Endodermal cell (in vitro differentiated cells): ENCODE data around the gene TPM3. TPM values are rescaled to one million over a fixed set of nuclear protein-coding genes. Genes with fewer than 3 reads are reported as not detected.
"Not testable (repeated sequence)": the region's sequence is repeated elsewhere in the genome, so short reads cannot be mapped to it uniquely, and the experiment has no call there.

Experiments used
- DNase-seq: peaks from one replicate; pipeline ENCODE4 v3.0.0-alpha.2; 2017
- H3K27ac ChIP-seq: 2 replicates; pipeline ENCODE4 v1.5.1; 2013; ENCODE audit warnings: mild to moderate bottlenecking, low read depth, low read length, moderate library complexity
- H3K27me3 ChIP-seq: 2 replicates; pipeline ENCODE4 v1.6.1; 2013; ENCODE audit warnings: mild to moderate bottlenecking, low read length, moderate library complexity; ENCODE audit not compliant: insufficient read depth, control insufficient read depth, poor library complexity, severe bottlenecking
- H3K36me3 ChIP-seq: 2 replicates; pipeline ENCODE4 v1.7.0; 2013; ENCODE audit warnings: mild to moderate bottlenecking, low read length, moderate library complexity; ENCODE audit not compliant: control insufficient read depth, insufficient read depth
- H3K4me1 ChIP-seq: one replicate; pipeline ENCODE4 v1.7.0; 2013; ENCODE audit warnings: low read length; ENCODE audit not compliant: control insufficient read depth, insufficient read depth
- H3K4me3 ChIP-seq: 2 replicates; pipeline ENCODE4 v1.5.1; 2013; ENCODE audit warnings: mild to moderate bottlenecking, low read length, moderate library complexity
- H3K9ac ChIP-seq: 2 replicates; pipeline ENCODE4 v1.6.1; 2013; ENCODE audit warnings: mild to moderate bottlenecking, low read length, moderate library complexity; ENCODE audit not compliant: poor library complexity, severe bottlenecking; ENCODE audit errors: extremely low read depth
- H3K9me3 ChIP-seq: 2 replicates; pipeline ENCODE4 v1.6.1; 2013; ENCODE audit warnings: mild to moderate bottlenecking, low read length, moderate library complexity; ENCODE audit not compliant: control insufficient read depth
- H3K27ac Mint-ChIP-seq: 2 replicates; pipeline ENCODE4 v1.8.0; 2020; ENCODE audit warnings: mixed read lengths
- H3K27me3 Mint-ChIP-seq: 2 replicates; pipeline ENCODE4 v1.8.0; 2021; ENCODE audit warnings: mild to moderate bottlenecking, mixed read lengths; ENCODE audit not compliant: insufficient read depth
- H3K36me3 Mint-ChIP-seq: 2 replicates; pipeline ENCODE4 v1.8.0; 2020; ENCODE audit warnings: low read depth, mixed read lengths
- H3K4me1 Mint-ChIP-seq: 2 replicates; pipeline ENCODE4 v1.8.0; 2020; ENCODE audit warnings: mixed read lengths
- H3K4me3 Mint-ChIP-seq: 2 replicates; pipeline ENCODE4 v1.8.0; 2020; ENCODE audit warnings: mild to moderate bottlenecking, moderate library complexity, mixed read lengths
- H3K9me3 Mint-ChIP-seq: 2 replicates; pipeline ENCODE4 v1.8.0; 2020; ENCODE audit warnings: mild to moderate bottlenecking, mixed read lengths
- WGBS, 2 experiments: methylation state at CpG; one replicate each; pipeline versions ENCODE4 v1.1.5 to v1.1.7; 2013; ENCODE audit warnings: missing lambda C conversion rate in 2 of 2, mixed read lengths in 1 of 2; ENCODE audit not compliant: insufficient coverage in 1 of 2, insufficient read length in 1 of 2; 5-methylcytosine and 5-hydroxymethylcytosine counted together
- total RNA-seq, 2 donors: library from RNA; stranded (reverse); fragmentation: NEBNext Ultra II Directional in 1 of 2; extraction: Animal tissue kit (Norgen Biotek cat#: 25700) in 1 of 2; gene quantifications; 2 replicates in 1 of 2; 3 replicates in 1 of 2; pipeline ENCODE4 v1.2.1, GENCODE V29; 2021
- TF ChIP-seq, protein P1 (sequence below): fragments of 200-600 bp; sonication (generic); conservative IDR thresholded peaks from 2 replicates; pipeline ENCODE4 v1.5.0; 2021; ENCODE audit warnings: antibody characterized with exemption, mild to moderate bottlenecking

Gene TPM3
- total RNA-seq, 2 donors from 2014 or later = 597 to 679 TPM

DNA sequence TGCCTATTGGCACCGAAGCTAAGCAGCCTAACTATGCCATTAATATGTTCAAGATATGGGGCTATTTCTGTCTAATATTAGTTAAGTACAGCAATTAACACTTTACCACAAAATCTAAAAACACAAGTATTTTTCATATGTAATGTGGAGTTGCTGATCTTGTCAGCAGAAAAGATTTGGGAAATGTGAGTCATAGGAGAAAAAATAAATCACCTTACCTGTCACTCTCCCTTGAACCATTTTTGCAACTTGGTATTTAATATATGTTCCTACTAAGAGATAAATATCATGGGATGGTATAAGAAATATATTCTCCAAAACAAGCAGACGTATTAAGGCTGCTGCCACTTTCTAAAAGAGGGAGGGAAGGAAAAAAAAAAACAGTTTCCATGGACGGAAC is 54.0 kb downstream of the TPM3 start:
- Histone ChIP-seq H3K4me1 (no peaks in the 10 kb centered on the region), H3K27me3 (no peaks in the 10 kb centered on the region), H3K9ac (no peak overlapping the region), H3K9me3 (no peaks in the 10 kb centered on the region), H3K36me3 (no peaks in the 10 kb centered on the region), H3K27ac (no peak overlapping the region), H3K4me3 (no peak overlapping the region)
- 61% methylated on average over 2 of the region's 3 CpGs; no CpG with 5 or more reads in 1 of the 2 experiments for WGBS, 2 experiments
- TF ChIP-seq, protein P1, sequence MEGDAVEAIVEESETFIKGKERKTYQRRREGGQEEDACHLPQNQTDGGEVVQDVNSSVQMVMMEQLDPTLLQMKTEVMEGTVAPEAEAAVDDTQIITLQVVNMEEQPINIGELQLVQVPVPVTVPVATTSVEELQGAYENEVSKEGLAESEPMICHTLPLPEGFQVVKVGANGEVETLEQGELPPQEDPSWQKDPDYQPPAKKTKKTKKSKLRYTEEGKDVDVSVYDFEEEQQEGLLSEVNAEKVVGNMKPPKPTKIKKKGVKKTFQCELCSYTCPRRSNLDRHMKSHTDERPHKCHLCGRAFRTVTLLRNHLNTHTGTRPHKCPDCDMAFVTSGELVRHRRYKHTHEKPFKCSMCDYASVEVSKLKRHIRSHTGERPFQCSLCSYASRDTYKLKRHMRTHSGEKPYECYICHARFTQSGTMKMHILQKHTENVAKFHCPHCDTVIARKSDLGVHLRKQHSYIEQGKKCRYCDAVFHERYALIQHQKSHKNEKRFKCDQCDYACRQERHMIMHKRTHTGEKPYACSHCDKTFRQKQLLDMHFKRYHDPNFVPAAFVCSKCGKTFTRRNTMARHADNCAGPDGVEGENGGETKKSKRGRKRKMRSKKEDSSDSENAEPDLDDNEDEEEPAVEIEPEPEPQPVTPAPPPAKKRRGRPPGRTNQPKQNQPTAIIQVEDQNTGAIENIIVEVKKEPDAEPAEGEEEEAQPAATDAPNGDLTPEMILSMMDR = no peak
- H3K4me3 Mint-ChIP-seq = no peak overlapping the region
- H3K36me3 Mint-ChIP-seq = no peaks in the 10 kb centered on the region
- H3K27me3 Mint-ChIP-seq = no peaks in the 10 kb centered on the region
- no peaks in the 10 kb centered on the region for H3K4me1 Mint-ChIP-seq
- no peak overlapping the region for H3K27ac Mint-ChIP-seq
- H3K9me3 Mint-ChIP-seq = peaks cover 1% of the 10 kb centered on the region
- no peak for DNase-seq

DNA sequence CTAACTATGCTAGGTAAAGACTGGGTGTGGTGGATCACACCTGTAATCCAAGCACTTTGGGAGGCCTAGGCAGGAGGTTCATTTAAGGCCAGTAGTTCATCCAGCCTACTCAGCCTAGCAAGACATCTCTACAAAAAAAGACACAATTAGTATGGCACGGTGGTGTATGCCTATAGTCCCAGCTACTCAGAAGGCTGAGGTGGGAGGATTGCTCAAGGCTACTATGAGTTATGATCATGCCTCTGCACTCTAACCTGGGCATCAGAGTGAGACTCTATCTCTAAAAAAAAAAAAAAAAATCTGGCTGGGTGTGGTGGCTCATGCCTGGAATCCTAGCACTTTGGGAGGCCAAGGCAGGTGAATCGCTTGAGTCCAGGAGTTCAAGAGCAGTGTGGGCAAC is 58.6 kb downstream of the TPM3 start:
- Histone ChIP-seq H3K27ac (no peak overlapping the region), H3K36me3 (no peaks in the 10 kb centered on the region), H3K4me1 (no peaks in the 10 kb centered on the region), H3K27me3 (no peaks in the 10 kb centered on the region), H3K4me3 (no peak overlapping the region), H3K9me3 (no peaks in the 10 kb centered on the region), H3K9ac (no peak overlapping the region)
- WGBS, 2 experiments = 95% methylated on average over 2 of the region's 2 CpGs; no CpG with 5 or more reads in 1 of the 2 experiments
- Mint-ChIP-seq H3K4me1 (no peaks in the 10 kb centered on the region), H3K27ac (no peak overlapping the region), H3K9me3 (peaks cover 1% of the 10 kb centered on the region), H3K36me3 (no peaks in the 10 kb centered on the region), H3K27me3 (peaks cover 2% of the 10 kb centered on the region), H3K4me3 (no peak overlapping the region)
- no peak for DNase-seq
- TF ChIP-seq, protein P1 = no peak

DNA sequence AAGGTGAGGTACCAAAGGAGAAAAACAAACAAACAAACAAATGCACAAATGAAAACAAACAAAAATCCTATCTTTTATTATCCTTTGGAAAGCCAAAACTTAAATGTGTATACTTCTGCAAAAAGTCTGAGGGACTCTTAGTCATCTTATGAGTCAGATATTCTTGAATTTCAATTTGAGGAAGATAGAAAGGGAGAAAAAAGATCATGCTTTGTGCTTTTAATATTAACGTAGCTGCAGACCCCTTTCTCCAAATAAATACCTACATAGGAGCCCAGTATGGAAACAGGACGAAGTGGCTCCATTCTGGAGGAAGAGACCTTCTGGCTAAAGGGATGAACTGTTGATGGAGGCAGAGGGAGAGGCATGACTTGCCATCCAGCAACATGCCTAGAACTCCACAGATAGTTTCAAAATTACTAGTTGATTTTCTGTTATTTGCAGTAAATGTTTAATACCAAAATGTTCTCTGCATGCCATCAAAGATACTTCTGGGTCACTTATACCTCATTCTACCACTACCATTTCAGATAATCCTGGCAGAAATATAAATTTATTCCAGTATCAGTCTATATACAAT is 62.4 kb downstream of the TPM3 start:
- no peaks in the 10 kb centered on the region for H3K36me3 Mint-ChIP-seq
- Histone ChIP-seq H3K4me1 (no peaks in the 10 kb centered on the region), H3K27me3 (no peaks in the 10 kb centered on the region), H3K9me3 (no peaks in the 10 kb centered on the region), H3K36me3 (no peaks in the 10 kb centered on the region), H3K27ac (no peak overlapping the region), H3K4me3 (no peak overlapping the region), H3K9ac (no peak overlapping the region)
- no peak for DNase-seq
- WGBS, 2 experiments = 81% methylated on average over 1 of the region's 2 CpGs; no CpG with 5 or more reads in 1 of the 2 experiments
- TF ChIP-seq, protein P1 = no peak
- H3K9me3 Mint-ChIP-seq = no peaks in the 10 kb centered on the region
- H3K4me1 Mint-ChIP-seq = no peaks in the 10 kb centered on the region
- H3K27me3 Mint-ChIP-seq = peaks cover 2% of the 10 kb centered on the region
- no peak overlapping the region for H3K4me3 Mint-ChIP-seq
- H3K27ac Mint-ChIP-seq = no peak overlapping the region

DNA sequence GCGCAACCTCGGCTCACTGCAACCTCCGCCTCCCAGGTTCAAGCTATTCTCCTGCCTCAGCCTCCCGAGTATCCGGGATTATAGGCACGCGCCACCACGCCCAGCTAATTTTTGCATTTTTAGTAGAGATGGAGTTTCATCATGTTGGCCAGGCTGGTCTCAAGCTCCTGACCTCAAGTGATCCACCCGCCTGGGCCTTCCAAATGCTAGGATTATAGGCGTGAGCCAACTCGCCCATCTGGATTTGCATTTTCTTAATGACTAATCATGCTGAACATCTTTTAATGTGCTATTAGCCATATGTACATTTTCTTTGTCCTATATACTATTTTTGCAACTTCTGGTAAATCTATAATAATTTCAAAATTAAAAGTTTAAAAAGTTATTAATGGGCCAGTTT is 68.7 kb downstream of the TPM3 start:
- not testable (repeated sequence) for H3K4me3 Mint-ChIP-seq, H3K9me3 Mint-ChIP-seq, H3K4me1 Mint-ChIP-seq, DNase-seq, H3K36me3 Mint-ChIP-seq, H3K27me3 Mint-ChIP-seq, H3K27ac Mint-ChIP-seq, H3K27ac ChIP-seq, H3K36me3 ChIP-seq, H3K9me3 ChIP-seq, H3K4me3 ChIP-seq, H3K9ac ChIP-seq, H3K27me3 ChIP-seq, H3K4me1 ChIP-seq
- 84 to 97% methylated on average over 10 to 11 of the region's 11 CpGs for WGBS, 2 experiments
